Measurements from ENCODE around the gene ELMO1. TPM values are rescaled to one million over a fixed set of nuclear protein-coding genes. Genes with fewer than 3 reads are reported as not detected.

Gene ELMO1
- total and polyA plus RNA-seq, 10 of the 15 experiments (the other 5 are each of a cell fraction or from before 2014, with no cell fraction given) = 22.6 to 85.9 (median 56.6) TPM

- TF ChIP-seq ZNF217 (IDR thresholded peaks at IDR 0.05) (no peak), ZBTB40 (IDR thresholded peaks at IDR 0.05; ENCODE audit: borderline replicate concordance) (no peak), SUZ12 (IDR thresholded peaks at IDR 0.05; ENCODE audit: unreplicated experiment) (no peak), SREBF2 (IDR thresholded peaks at IDR 0.05; ENCODE audit: low read length) (no peak), MXI1 (IDR thresholded peaks at IDR 0.05; ENCODE audit: low read depth, low read length) (no peak), ATF2 (IDR thresholded peaks at IDR 0.05; ENCODE audit: low read length) (no peak), CBX3 (IDR thresholded peaks at IDR 0.05; ENCODE audit: borderline replicate concordance, low read depth) (no peak), KAT2A (conservative IDR thresholded peaks at IDR 0.05; ENCODE audit: control insufficient read depth, low read depth, low read length) (no peak), ZNF274 (IDR thresholded peaks at IDR 0.05; ENCODE audit: insufficient read depth, insufficient read length) (no peak)
- ChIA-PET SMC1A (ENCODE audit: uncharacterized antibody, unreplicated experiment) (interaction anchor here (0.6 to 2.8 kb wide), 2 partner anchors 71 to 84 kb away, joined by 3 to 8 read pairs; no protein-coding TSS in a partner anchor), RAD21 (ENCODE audit: unreplicated experiment) (interaction anchor here (1.3 kb wide), 1 partner anchor 84 kb away, joined by 4 read pairs; no protein-coding TSS in a partner anchor), CTCF (interaction anchor here (0.9 to 1.9 kb wide), 2 partner anchors 18 to 175 kb away, joined by 3 to 8 read pairs; no protein-coding TSS in a partner anchor), POLR2A (no interaction called here)
- no peak for FAIRE-seq
- Histone ChIP-seq H3K79me2 (ENCODE audit: control insufficient read depth, insufficient read depth, low read length) (no peaks in the 10 kb centered on the region), H2AFZ (ENCODE audit: control insufficient read depth, low read depth, low read length) (no peak overlapping the region), H3K9me3 (replicated peaks; ENCODE audit: control insufficient read depth, insufficient read depth, low read length) (no peaks in the 10 kb centered on the region), H3K27me3 (replicated peaks in 1 of 2; ENCODE audit: control insufficient read depth in 2 of 2, insufficient read depth in 2 of 2, low read length in 1 of 2) (no peaks in the 10 kb centered on the region), H3K36me3 (ENCODE audit: control insufficient read depth in 2 of 2, insufficient read depth in 2 of 2, low read length in 1 of 2) (peaks cover 0 to 11% of the 10 kb centered on the region in 2 experiments), H3K4me2 (ENCODE audit: control insufficient read depth, insufficient read depth) (no peak overlapping the region), H3K4me1 (ENCODE audit: control insufficient read depth, insufficient read depth, low read length) (no peaks in the 10 kb centered on the region), H4K20me1 (ENCODE audit: control insufficient read depth, insufficient read depth) (no peaks in the 10 kb centered on the region), H3K27ac (ENCODE audit: control insufficient read depth, insufficient read depth) (no peak overlapping the region), H3K9ac (ENCODE audit: control insufficient read depth, insufficient read depth, low read length) (no peak overlapping the region), H3K4me3 (no peak overlapping the region)
- intact Hi-C loops (cut with micrococcal nuclease; ENCODE audit: unreplicated experiment) = no loop called here
- in situ Hi-C loops (cut with MboI) = no loop called here
- ATAC-seq = no peak
- WGBS (ENCODE audit: insufficient coverage, insufficient replicate concordance, low lambda C conversion rate, missing lambda C conversion rate) = 96% methylated on average over 1 of the region's 1 CpG
- DNase-seq (ENCODE audit: low read depth, low spot score) = no peak
- no TSS peak for BruUV-seq (replicated peaks)
These were observed 350.7 kb downstream of the ELMO1 start for GRCh38 chr7:37097983-37098382.

Measured in GM12878 (cell line).